HEK293T (cell line): ENCODE results near the gene SLC6A2.

Experiments used
- BHLHE40 ChIP-seq: fragments of 450-650 bp; IDR thresholded peaks from 2 replicates; pipeline ENCODE4 v1.6.1; 2016; ENCODE audit warnings: mild to moderate bottlenecking, moderate library complexity, borderline replicate concordance
- FOXK2 ChIP-seq: fragments of 450-650 bp; IDR thresholded peaks from 2 replicates; pipeline ENCODE4 v1.6.1; 2016; ENCODE audit warnings: mild to moderate bottlenecking
- HDGF ChIP-seq: fragments of 450-650 bp; IDR thresholded peaks from 2 replicates; pipeline ENCODE4 v1.6.1; 2017; ENCODE audit warnings: antibody characterized with exemption, borderline replicate concordance
- SP1 ChIP-seq: fragments of 450-650 bp; IDR thresholded peaks from 2 replicates; pipeline ENCODE4 v1.6.1; 2017

DNA sequence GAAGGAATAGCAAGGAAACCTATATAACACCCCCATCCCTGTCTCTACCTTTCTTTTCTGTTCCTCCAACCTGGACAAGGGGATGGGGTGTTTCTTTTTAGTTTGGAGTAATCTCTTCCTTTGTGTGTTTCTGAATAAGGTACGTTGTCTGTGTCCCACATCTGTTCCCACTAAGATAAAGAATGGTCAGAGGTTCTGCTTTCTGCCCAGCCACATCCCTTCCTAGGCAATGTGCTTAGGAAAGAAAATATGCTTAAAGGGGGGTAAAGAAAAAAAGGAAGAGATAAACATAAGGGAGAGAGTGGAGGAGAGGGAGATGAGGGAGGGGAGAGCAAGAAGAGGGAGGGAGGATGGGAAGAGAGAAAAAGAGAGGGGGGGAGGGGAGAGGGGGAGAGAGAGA lies 35.1 kb downstream of the SLC6A2 start:
- TF ChIP-seq HDGF (no peak), FOXK2 (no peak), BHLHE40 (no peak), SP1 (no peak)
